ENCODE measurements around the gene JAKMIP1.

JAKMIP1 gene

GRCh38 chr4:6120361-6120760, 80.0 kb downstream of the JAKMIP1 start:
- no peak for DNase-seq (ENCODE audit: extremely low spot score)
- POLR2A ChIA-PET: no interaction called here
- no peak for TF ChIP-seq NFRKB (IDR thresholded peaks at IDR 0.05)
- TF ChIP-seq FOXM1 (IDR thresholded peaks at IDR 0.05; ENCODE audit: borderline replicate concordance): no peak
- no peak for TF ChIP-seq BHLHE40 (IDR thresholded peaks at IDR 0.05; ENCODE audit: borderline replicate concordance)
- TF ChIP-seq L3MBTL2 (conservative IDR thresholded peaks at IDR 0.05): no peak
- TF ChIP-seq FOXK2 (IDR thresholded peaks at IDR 0.05): no peak
- TF ChIP-seq FOXA1 (IDR thresholded peaks at IDR 0.05): no peak
- CTCF ChIA-PET: no interaction called here

GRCh38 chr4:6119507-6120020, 80.8 kb downstream of the JAKMIP1 start:
- ChIA-PET POLR2A (no interaction called here), CTCF (no interaction called here)
- DNase-seq (ENCODE audit: extremely low spot score): no peak
- TF ChIP-seq L3MBTL2 (conservative IDR thresholded peaks at IDR 0.05): no peak
- no peak for TF ChIP-seq FOXK2 (IDR thresholded peaks at IDR 0.05)
- no peak for TF ChIP-seq PKNOX1 (IDR thresholded peaks at IDR 0.05)
- no peak for TF ChIP-seq ELF4 (IDR thresholded peaks at IDR 0.05)
- TF ChIP-seq SUZ12 (IDR thresholded peaks at IDR 0.05): no peak
- no peak for TF ChIP-seq FOXA1 (IDR thresholded peaks at IDR 0.05)
- TF ChIP-seq BHLHE40 (IDR thresholded peaks at IDR 0.05; ENCODE audit: borderline replicate concordance): no peak
- no peak for TF ChIP-seq ARNT (IDR thresholded peaks at IDR 0.05)
- TF ChIP-seq TARDBP (IDR thresholded peaks at IDR 0.05): no peak
- no peak for TF ChIP-seq ZNF384 (IDR thresholded peaks at IDR 0.05)
- no peak for TF ChIP-seq SP1 (IDR thresholded peaks at IDR 0.05)
- TF ChIP-seq NFRKB (IDR thresholded peaks at IDR 0.05): no peak
- TF ChIP-seq CTBP1 (IDR thresholded peaks at IDR 0.05; ENCODE audit: borderline replicate concordance): no peak
- no peak for TF ChIP-seq FOXM1 (IDR thresholded peaks at IDR 0.05; ENCODE audit: borderline replicate concordance)

GRCh38 chr4:6118201-6118600, 82.1 kb downstream of the JAKMIP1 start:
- CTCF ChIA-PET: no interaction called here
- POLR2A ChIA-PET: no interaction called here
- DNase-seq (ENCODE audit: extremely low spot score): no peak
- no peak for TF ChIP-seq SUZ12 (IDR thresholded peaks at IDR 0.05)
- no peak for TF ChIP-seq LEF1 (IDR thresholded peaks at IDR 0.05; ENCODE audit: borderline replicate concordance)
- no peak for TF ChIP-seq PKNOX1 (IDR thresholded peaks at IDR 0.05)
- no peak for TF ChIP-seq SP1 (IDR thresholded peaks at IDR 0.05)
- no peak for TF ChIP-seq ARNT (IDR thresholded peaks at IDR 0.05)
- no peak for TF ChIP-seq FOXM1 (IDR thresholded peaks at IDR 0.05; ENCODE audit: borderline replicate concordance)
- no peak for TF ChIP-seq HDGF (IDR thresholded peaks at IDR 0.05; ENCODE audit: borderline replicate concordance)
- no peak for TF ChIP-seq ZNF384 (IDR thresholded peaks at IDR 0.05)

- TF ChIP-seq PKNOX1 (IDR thresholded peaks at IDR 0.05) (no peak), ARNT (IDR thresholded peaks at IDR 0.05) (no peak), FOXM1 (IDR thresholded peaks at IDR 0.05; ENCODE audit: borderline replicate concordance) (no peak), NFRKB (IDR thresholded peaks at IDR 0.05) (no peak), CTBP1 (IDR thresholded peaks at IDR 0.05; ENCODE audit: borderline replicate concordance) (no peak), TARDBP (IDR thresholded peaks at IDR 0.05) (no peak), L3MBTL2 (conservative IDR thresholded peaks at IDR 0.05) (no peak), BHLHE40 (IDR thresholded peaks at IDR 0.05; ENCODE audit: borderline replicate concordance) (no peak), ELF4 (IDR thresholded peaks at IDR 0.05) (no peak), SUZ12 (IDR thresholded peaks at IDR 0.05) (no peak), HDGF (IDR thresholded peaks at IDR 0.05; ENCODE audit: borderline replicate concordance) (no peak)
- ChIA-PET POLR2A (no interaction called here), CTCF (no interaction called here)
- no peak for DNase-seq (ENCODE audit: extremely low spot score)
Observed at GRCh38 chr4:6116696-6117285, 83.6 kb downstream of the JAKMIP1 start.

GRCh38 chr4:6115746-6116586, 84.4 kb downstream of the JAKMIP1 start:
- CTCF ChIA-PET: no interaction called here
- TF ChIP-seq ELF4 (IDR thresholded peaks at IDR 0.05): no peak
- no peak for TF ChIP-seq TARDBP (IDR thresholded peaks at IDR 0.05)
- no peak for TF ChIP-seq NFRKB (IDR thresholded peaks at IDR 0.05)
- no peak for TF ChIP-seq L3MBTL2 (conservative IDR thresholded peaks at IDR 0.05)
- no peak for TF ChIP-seq CTBP1 (IDR thresholded peaks at IDR 0.05; ENCODE audit: borderline replicate concordance)
- TF ChIP-seq FOXM1 (IDR thresholded peaks at IDR 0.05; ENCODE audit: borderline replicate concordance): no peak
- TF ChIP-seq LEF1 (IDR thresholded peaks at IDR 0.05; ENCODE audit: borderline replicate concordance): no peak
- TF ChIP-seq HDGF (IDR thresholded peaks at IDR 0.05; ENCODE audit: borderline replicate concordance): no peak
- no peak for TF ChIP-seq BHLHE40 (IDR thresholded peaks at IDR 0.05; ENCODE audit: borderline replicate concordance)
- no peak for TF ChIP-seq ARNT (IDR thresholded peaks at IDR 0.05)
- TF ChIP-seq SP1 (IDR thresholded peaks at IDR 0.05): no peak
- TF ChIP-seq PKNOX1 (IDR thresholded peaks at IDR 0.05): no peak
- TF ChIP-seq ZNF384 (IDR thresholded peaks at IDR 0.05): no peak
- no peak for TF ChIP-seq SUZ12 (IDR thresholded peaks at IDR 0.05)
- no peak for TF ChIP-seq FOXK2 (IDR thresholded peaks at IDR 0.05)
- TF ChIP-seq FOXA1 (IDR thresholded peaks at IDR 0.05): no peak
- no peak for DNase-seq (ENCODE audit: extremely low spot score)
- POLR2A ChIA-PET: no interaction called here
